Endometrium (tissue), 2 donors: Measurements from ENCODE around the gene LMF2.

Experiments used
- FAIRE-seq: peaks from 2 replicates; lab custom pipeline; 2012; peaks lifted over from hg19 to GRCh38; lab: Jason Lieb, UNC
- donor health status: control.
- donor health status: control.

The LMF2 gene

GRCh38 chr22:50504369-50505211, 2.9 kb downstream of the LMF2 start:
- no peak for FAIRE-seq

- FAIRE-seq, result no peak
Measured at GRCh38 chr22:50503475-50504145, 3.9 kb downstream of the LMF2 start.

- no peak for FAIRE-seq
Measured at GRCh38 chr22:50502628-50503474, 4.7 kb downstream of the LMF2 start.

DNA sequence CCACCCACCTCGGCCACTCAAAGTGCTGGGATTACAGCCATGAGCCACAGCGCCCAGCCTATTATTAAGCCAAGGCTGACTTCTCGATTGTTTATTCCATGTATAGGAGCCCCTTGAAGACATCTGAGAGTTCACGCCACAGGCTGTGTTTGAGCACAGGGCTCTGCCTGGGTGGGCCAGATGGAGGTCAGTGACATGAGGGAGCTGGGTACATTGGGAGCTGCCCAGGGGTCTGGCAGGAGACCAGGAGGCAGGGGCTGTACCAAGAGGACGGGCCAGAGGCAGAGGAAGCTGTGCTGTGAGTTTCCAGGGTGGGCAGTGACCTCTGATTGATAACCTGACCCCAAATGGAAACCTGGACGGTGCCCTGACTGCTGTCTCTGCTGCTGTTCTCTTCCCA, 5.4 kb downstream of the LMF2 start:
- FAIRE-seq, result no peak

DNA sequence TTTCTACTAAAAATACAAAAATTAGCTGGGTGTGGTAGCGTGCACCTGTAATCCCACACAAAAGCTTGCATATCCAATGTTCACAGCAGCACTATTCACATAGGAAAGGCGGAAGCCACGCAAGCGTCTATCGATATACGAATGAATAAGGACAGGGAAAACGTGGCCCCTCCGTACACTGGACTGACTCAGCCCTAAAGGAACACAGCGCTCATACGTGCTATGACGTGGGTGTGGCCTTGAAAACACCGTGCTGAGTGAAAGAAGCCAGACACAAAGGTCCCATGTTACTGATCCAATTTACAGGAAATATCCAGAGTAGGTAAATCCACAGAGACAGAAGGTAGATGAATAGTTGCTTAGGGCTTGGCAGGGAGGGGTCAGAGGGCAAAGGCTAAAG, 7.0 kb downstream of the LMF2 start:
- no peak for FAIRE-seq

DNA sequence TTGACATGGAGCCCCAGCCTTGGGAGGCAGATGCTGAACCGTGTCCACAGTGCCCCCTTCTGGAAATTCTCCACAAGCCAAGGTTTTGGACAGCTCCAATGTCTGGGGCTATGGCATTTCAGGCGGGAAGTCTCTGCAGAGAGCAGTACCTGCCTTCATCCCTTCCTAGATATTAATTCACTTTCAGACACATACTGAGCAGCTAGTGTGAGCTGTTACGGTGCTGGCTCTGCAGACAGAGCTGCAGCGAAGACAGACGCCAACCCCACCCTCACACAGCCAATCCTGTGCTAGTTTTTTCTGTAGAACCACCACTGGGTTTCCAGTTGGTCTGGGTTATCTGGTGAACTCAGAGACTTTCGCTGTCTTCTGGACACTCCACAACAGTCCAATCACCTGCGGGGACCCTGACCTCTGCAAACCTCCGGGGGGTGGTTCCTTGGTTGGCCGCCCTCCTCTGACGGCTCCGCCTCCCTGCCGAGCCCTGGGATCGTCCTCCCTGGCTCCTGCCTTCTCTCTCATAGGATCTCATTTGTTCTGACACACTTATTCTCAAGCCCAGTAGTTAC, 9.1 kb downstream of the LMF2 start:
- FAIRE-seq, result no peak

DNA sequence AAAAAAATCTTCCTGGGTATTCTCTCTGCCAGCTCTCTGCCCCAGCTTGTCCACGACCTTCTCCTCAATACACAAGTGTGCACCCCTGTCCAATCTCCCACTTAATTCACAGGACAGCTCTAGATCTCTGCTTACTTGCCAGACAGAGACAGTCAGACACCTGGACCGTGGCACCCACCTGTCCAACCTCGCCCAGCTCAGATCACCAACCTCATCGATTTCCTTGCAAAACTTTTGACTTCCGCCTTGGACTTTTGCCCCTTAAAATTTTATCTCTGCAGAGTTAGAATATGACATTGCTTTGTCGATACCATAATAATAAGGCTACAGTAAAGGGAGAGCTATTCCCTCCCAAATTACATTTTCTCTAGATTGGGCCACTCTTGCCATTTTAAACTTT, 10.4 kb downstream of the LMF2 start:
- FAIRE-seq, result no peak

- no peak for FAIRE-seq
Measured at GRCh38 chr22:50490531-50491308, 16.8 kb downstream of the LMF2 start.

DNA sequence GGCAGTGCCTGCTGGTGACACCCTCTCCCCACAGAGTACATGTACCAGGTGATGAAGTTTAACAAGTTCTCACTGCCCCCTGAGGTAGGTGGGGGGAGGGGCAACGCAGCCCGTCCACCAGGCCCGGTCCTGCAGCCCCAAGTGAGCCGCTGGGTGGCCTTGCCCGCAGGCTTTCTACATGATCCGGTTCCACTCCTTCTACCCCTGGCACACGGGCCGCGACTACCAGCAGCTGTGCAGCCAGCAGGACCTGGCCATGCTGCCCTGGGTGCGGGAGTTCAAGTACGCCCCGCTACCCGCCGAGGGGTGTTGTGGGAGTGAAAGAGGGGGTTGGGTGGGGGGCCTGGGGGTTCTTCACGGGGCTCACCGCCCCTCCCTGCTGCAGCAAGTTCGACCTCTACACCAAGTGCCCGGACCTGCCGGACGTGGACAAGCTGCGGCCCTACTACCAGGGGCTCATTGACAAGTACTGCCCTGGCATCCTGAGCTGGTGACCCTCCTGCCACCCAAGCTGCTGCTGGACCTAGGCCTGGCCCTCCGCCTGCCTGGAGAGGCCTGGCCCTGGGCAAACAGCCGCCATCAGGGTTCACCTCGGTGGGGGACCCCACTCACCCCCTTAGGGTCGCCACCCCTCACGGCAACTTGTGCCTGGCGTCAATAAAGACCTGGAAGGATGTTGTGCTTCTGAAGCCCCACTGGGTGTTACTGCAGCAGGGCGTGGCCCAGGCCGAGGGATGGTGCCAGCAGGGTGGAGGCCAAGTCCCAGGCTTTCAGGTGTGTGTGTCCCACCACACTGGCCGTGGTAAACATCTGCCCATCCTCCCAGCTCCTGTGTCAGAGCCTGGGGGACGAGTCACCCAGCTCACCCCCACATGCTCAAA, 17.9 kb downstream of the LMF2 start:
- FAIRE-seq, result no peak

- no peak for FAIRE-seq
Measured at GRCh38 chr22:50488886-50489285, 18.6 kb downstream of the LMF2 start.

DNA sequence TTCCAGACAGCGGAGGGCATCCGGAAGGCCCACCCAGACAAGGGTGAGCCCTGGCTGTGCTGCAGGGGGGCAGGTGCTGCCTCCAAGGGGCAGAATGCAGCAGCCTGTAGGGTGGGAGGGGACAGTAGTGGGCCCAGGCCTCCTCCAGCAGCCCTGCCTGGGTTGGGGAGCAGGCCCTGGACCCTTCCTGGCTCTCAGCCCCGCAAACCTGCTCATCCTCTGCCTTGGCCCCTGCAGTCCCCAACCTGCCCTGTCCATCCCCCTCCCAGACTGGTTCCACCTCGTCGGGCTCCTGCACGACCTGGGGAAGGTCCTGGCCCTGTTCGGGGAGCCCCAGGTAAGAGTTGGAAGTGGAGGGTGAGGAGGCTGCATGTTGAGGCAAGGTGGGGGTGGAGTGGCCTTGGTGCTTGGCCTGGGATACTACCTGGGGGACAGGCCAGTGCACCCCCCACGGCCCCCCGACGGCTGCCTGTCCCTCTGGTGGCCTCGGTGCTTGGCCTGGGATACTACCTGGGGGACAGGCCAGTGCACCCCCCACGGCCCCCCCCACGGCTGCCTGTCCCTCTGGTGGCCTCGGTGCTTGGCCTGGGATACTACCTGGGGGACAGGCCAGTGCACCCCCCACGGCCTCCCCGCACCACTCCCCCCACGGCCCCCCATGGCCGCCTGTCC, 19.4 kb downstream of the LMF2 start:
- FAIRE-seq, result no peak

DNA sequence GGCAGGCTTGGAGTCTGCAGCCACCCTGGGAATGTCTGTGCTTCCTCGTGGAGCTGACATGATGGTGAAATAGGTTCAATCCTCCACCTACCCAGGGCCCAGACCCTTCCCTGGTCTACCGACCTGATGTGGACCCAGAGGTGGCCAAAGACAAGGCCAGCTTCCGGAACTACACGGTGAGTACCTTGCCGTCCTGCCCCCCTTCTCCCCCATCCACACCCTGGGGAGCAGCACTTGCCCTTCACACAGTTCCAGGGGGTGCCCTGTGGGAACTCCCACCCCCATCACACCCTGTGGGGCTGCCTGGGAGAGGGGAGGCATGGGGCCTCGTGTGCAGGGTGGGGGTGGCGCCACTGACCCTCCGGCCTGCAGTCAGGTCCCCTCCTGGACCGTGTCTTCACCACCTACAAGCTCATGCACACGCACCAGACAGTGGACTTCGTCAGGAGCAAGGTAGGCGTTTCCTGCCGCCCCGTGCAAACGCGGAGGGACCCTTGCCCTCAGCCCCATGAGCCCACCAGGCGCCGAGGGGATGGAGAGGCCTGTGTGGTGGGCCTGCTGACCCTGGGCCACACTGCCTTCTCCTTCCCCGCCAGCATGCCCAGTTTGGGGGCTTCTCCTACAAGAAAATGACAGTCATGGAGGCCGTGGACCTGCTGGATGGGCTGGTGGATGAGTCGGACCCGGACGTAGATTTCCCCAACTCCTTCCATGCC, 20.1 kb downstream of the LMF2 start:
- FAIRE-seq, result no peak

DNA sequence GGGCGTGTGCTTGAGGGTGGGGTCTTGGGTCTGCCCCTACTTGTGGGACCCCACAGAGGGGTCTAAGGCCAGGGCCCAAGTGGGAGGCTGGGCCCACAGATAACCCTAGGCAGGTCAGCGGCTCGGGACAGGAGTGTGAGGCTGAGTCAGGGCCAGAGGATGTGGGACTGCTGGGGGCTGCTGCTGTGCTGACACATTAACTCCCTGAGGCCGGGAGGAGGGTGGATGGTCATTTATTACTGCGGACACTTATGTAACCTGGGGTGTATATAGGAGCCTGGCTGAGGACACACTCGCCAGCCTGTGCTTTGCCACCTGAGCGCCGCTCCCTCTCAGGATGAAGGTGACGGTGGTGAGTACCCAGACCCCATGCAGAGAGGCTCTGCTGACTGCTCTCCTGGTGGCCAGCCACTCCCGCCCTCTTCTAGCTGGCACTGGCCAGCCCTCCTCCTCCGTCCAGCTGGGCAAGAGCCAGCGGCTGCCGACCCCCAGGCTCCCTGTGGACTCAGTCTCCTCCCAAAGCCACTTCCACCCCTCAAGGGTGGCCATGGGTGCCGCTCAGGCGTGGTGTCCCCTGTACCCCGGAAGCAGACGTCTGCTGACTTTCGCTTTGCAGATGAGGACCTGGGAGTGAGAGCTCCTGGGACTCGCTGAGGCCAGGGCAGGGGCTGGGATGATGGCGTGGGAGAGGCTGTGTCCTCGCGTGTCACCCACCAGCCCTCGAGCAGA, 20.8 kb downstream of the LMF2 start, which contains the start of gene MIOX:
TSS of gene MIOX (plus strand) at position 299 of the 729 bp plus-strand sequence. CDS start at position 338, 39 bp downstream.
- no peak for FAIRE-seq

DNA sequence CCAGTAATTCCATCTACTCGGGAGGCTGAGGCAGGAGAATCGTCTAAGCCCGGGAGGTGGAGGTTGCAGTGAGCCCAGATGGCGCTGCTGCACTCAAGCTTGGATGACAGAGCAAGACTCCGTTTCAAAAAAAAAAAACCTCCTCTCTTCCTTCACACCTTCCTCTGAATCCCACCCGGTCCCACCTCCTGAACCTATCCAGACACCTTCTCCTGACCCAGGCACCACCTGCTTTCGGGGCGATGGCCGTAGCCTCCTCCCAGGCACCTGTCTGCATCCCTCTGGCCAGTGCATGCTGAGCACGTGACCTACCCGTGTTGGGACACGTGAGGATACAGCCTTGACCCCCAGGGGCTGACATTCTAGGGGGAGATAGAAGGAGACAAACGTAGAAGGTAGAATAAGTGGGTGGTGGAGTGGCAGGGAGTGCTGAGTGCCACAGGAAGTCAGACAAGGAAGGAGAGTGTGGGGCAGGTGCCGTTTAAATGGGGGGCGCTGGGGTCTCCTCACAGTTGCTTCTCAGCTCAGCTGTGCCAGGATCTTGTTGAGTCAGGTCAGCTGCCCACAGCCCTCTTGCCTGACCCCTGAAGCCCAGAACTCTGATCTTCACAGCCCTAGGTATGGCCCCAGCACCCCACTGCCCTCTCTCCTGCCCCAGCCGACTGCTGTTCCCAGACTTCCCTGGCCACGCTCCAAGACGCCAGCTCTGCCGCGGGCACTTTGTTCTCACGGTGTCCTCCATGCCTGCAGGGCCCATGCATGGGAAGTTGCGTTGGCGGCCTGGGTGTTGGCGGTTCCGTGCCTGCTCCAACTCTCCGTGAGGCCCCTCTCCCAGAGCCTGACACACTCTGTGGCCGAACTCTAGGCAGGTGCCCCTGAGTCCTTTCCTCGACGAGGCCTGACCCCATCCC, 22.0 kb downstream of the LMF2 start:
- no peak for FAIRE-seq

DNA sequence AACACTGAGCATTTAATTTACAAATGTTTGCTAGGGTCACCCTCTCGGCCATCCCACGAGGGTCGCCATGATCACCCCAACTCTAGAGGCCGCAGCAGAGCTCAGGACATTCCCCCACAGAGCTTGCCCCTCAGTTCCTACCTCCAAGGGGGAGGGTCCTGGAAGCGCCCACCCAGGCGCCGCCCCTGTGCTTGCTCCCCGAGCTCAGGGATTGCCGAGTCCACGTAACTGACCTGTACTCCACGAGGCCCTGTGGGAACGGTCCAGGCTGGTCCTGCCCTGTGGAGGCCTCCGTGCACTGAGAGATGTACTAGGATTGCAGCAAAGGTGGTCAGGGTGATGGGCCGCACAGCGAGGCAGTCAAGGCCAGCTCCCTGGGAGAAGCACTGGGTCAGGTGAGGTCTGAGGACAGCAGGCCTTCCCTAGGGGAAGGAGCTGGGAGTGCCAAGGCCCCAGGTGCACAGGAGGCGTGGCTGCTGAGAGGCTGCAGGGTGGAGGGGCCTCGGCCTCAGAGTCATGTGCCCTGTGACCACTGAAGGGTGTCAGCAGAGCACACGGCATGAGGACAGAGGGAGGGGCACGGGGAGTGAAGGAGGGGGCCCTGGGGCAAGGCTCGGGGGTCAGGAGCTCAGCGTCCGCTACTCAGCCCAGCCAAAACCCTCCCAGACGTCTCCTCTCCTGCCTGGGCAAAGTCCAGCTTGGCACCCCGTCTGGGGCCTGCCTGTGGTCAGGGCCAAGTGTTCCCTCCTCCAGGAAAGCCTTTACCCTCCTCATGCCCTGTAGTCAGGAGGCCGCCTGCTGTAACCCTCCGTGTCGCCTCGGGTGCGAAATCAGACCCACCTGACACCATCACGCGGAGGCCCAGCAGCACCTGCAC, 23.3 kb downstream of the LMF2 start:
- FAIRE-seq, result no peak

DNA sequence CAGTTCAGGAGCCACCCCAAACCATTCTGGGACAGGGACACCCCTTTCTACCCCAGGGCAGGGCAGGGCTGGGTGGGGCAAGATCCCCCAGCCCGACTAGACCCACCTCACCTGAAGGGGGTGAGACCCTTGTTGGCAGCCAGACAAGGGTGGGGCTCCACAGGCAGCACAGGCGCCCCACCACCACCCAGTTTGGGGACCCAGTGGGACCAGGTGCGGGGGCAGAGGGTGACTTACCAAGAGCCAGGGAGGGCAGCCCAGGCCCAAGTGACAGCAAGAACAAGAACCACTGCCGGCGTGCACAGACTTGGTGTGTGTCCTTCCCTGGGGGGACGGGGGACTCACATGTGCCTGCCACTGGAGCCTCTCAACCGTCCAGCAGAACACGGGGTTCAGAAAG, 23.9 kb downstream of the LMF2 start:
- FAIRE-seq, result no peak
